Astrocyte of the spinal cord (primary cell): ENCODE results near the gene CMYA5.

Experiments used
- DNase-seq: peaks from one replicate; pipeline ENCODE4 v3.0.0; 2011; ENCODE audit warnings: low read depth, low spot score
- H3K4me3 ChIP-seq: 2 replicates; pipeline ENCODE4 v1.5.1; 2011; ENCODE audit warnings: low read depth, mild to moderate bottlenecking, low read length, moderate library complexity
- in situ Hi-C: cut with HindIII; loops from 2 replicates; pipeline ENCODE4 v1.10.0; 2017; ENCODE audit warnings: low sequenced_read_pairs
- TF ChIP-seq, protein P1 (sequence below): IDR thresholded peaks from 2 replicates; pipeline ENCODE4 v1.5.1; 2012; ENCODE audit warnings: low read depth, mild to moderate bottlenecking, low read length, inconsistent platforms

CMYA5 gene

DNA sequence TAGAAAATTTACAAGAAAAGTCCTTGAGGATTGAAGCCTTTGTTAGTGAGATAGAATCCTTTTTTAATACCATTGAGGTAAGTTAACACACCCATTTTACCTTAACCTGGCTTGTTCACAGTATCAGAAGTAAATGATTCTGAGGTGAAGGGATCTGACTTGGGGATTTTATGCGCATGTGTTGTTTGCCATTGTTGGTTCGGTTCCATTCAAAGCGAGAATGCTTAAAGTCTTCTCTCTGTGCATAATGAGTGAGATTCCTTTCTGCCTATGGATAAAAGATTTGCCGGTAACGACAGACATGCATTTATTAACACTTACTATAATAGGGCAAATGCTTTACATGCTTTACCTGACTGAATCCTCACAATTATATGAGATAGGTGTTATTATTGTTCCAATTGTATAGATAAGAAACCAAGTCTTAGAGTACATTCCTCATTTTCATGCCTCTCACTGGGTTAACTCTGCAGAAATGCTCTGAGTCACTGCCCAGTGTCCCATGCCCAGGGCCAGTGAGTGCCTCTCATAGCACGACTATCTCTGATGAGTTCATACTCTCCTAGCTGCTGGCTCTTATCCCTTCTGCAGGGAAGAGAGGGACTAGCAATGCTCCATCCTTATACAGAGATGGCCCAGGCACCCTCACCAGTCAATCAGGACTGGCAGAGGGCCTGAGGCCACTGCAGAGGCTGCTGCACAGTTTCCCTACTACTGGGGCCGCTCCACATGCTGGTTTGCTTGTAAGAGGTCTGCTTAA, 54.4 kb downstream of the CMYA5 start:
- in situ Hi-C loops = no loop called here
- peak; percentile 1 for DNase-seq
- TF ChIP-seq, protein P1, sequence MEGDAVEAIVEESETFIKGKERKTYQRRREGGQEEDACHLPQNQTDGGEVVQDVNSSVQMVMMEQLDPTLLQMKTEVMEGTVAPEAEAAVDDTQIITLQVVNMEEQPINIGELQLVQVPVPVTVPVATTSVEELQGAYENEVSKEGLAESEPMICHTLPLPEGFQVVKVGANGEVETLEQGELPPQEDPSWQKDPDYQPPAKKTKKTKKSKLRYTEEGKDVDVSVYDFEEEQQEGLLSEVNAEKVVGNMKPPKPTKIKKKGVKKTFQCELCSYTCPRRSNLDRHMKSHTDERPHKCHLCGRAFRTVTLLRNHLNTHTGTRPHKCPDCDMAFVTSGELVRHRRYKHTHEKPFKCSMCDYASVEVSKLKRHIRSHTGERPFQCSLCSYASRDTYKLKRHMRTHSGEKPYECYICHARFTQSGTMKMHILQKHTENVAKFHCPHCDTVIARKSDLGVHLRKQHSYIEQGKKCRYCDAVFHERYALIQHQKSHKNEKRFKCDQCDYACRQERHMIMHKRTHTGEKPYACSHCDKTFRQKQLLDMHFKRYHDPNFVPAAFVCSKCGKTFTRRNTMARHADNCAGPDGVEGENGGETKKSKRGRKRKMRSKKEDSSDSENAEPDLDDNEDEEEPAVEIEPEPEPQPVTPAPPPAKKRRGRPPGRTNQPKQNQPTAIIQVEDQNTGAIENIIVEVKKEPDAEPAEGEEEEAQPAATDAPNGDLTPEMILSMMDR = no peak
- H3K4me3 ChIP-seq = no peak overlapping the region

DNA sequence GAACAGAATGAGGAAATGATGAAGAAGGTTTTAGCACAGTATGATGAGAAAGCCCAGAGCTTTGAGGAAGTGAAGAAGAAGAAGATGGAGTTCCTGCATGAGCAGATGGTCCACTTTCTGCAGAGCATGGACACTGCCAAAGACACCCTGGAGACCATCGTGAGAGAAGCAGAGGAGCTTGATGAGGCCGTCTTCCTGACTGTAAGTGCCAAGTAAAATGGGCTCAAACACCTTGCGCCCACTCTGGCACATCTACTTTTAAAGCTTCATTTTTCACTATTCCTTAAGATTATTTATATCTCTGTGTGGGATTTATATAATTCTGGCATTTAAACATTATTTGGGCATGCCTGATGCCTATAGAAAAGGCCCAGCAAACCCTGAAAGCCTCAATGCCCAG, 55.6 kb downstream of the CMYA5 start:
- TF ChIP-seq, protein P1 = no peak
- DNase-seq = no peak
- no peak overlapping the region for H3K4me3 ChIP-seq
- in situ Hi-C loops = no loop called here

DNA sequence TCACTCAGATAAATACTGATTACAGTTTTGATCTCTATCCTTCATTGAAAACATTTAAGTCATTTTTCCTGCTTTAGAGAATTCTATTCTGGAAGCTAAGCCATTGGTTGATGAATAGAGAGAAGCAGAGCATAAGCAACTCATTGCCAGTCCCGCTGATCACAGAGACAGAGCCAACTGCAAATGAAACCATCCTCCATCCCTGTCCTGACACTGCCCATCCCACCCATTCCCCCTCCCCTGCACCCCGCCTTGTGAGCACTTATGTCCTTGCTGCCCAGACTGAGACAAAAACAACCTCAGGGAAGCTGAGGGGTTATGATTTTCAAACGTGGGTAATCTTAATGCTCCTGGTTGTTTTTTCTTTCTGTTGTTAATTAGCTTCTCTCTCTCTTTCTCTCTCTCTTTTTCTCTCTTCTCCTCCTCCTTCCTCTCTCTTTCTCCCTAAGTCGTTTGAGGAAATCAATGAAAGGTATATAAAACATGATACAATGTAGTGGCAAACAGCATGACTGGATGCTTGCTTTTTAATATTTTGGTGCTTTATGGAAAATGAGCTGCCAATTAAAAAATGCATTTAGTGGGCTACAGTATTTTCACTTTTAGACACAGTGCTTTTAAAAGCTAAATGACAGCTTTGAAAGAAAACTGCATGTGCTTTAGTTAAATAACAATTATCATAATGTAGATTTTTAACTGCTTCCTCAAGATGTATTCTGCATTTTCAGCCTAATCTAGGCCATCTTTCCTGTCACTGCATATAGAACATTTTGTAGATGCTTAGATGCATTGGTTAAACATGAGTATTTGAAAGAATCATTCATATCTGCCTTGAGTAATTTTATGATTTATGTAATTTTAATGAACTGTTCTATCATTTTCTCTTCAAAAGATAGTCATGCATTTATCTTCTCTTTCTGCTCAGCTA, 57.3 kb downstream of the CMYA5 start:
- DNase-seq = no peak
- H3K4me3 ChIP-seq = no peak overlapping the region
- TF ChIP-seq, protein P1 = no peak
- in situ Hi-C loops = no loop called here

DNA sequence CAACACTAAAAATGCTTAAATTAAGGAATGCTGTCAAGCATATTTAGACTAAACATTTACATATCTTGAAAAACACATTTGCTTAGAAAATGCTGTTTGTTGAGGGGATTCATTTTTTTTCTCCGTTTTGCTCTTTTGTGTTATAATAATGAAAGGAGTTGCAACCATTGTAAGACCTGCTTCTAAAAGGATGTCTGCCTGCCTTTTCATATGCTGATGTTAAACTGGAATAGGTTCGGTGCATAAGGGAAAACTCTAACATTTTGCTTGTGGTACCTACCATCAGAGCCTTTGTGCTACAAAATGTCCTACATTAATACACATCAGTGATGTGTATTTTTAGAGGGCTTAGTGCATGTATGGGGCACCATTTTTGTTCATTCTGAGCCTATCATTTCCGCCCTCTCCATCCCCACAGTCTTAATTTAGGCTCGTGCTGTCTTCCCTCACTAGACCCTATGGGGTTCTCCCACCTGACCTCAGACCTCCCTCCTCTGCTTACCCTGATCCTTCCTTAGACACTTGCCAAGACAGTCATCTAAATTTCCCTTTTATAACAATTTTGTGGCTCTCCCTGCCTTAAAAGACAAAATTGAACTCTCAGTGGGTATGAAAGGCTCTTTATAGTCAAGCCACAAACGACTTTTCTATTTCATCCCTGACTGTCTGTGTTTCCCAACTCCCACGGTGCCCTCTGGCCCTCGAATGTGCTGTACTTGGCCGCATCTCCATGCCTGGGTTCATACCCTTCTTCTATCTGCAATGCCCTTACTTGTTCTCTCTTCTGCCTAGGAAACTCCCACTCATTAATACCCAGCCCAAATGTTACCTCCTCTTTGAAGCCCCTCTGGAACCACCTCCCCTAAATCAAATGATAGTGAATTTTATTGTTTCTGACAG, 61.2 kb downstream of the CMYA5 start:
- no peak for DNase-seq
- in situ Hi-C loops = no loop called here
- no peak overlapping the region for H3K4me3 ChIP-seq
- TF ChIP-seq, protein P1 = no peak

DNA sequence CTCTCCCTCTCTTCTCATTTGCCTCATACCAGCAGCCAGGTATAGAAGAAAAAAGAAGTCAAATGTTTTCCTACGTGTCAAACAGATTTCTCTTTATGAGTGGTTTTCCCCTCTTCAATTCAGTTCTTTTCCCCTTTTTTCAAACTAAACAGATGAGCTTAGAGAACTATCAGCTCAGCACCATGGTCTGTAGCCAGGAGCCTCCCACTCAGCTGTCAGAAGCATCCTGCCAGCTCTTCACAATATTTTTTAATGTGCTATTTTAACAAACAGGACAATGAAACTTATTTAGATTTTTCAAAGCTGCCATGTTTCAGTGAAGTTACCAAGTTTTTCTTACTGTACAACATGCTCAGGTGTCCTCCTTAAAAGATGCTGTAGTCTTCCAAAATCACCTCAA, 63.5 kb downstream of the CMYA5 start:
- no peak overlapping the region for H3K4me3 ChIP-seq
- no peak for DNase-seq
- in situ Hi-C loops = no loop called here
- TF ChIP-seq, protein P1 = no peak

DNA sequence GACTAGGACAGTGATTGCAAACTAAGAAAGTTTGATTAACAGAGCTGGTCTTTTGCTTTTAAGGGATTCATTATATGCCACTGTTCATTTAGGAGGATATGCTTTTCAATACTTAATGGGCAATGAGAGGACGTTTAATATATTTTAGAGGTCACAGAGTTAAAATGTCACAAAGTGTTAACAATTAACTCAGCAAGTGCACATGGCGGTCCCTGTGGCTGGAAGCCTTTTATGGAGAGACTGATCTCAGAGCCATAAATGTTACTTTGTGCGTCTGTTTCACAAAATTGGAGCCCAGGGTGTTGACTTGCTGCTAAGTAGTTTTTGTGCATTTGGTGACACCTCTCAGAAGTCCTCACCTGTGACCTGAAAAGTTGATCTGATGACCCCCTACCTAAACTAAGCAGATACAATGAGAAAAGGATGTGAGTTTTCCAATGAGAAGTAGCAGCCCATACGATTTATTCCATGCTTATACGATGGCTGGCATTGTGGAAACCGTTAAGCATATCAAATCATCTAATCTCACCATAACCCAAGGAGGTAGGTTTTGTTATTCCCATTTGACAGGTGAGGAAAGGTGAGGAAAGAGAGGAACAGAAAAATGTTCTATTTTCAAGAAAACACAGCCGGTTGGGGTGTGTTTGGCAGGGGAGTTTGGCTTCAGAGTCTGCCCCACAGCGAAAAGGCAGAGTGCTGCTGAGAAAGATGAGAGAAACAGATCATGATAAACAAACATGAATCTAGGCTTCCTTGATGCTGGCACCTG, 64.4 kb downstream of the CMYA5 start:
- in situ Hi-C loops = no loop called here
- TF ChIP-seq, protein P1 = no peak
- no peak for DNase-seq
- H3K4me3 ChIP-seq = no peak overlapping the region
